NB4 (cell line): ENCODE results near the gene CAMK2D.

Experiments used
- DNase-seq: peaks from one replicate; pipeline ENCODE4 v3.0.0; 2010; ENCODE audit warnings: low read depth
- H3K4me3 ChIP-seq: one replicate; pipeline ENCODE4 v1.5.1; 2011; ENCODE audit warnings: mild to moderate bottlenecking, low read depth, low read length, moderate library complexity
- CTCF ChIP-seq: IDR thresholded peaks from one replicate; pipeline ENCODE4 v1.5.1; 2012; ENCODE audit warnings: low read depth, low read length
- MAX ChIP-seq: IDR thresholded peaks from 2 replicates; pipeline ENCODE4 v1.6.1; 2011; ENCODE audit warnings: low read depth, low read length
- MYC ChIP-seq: IDR thresholded peaks from 2 replicates; pipeline ENCODE4 v1.6.1; 2011; ENCODE audit warnings: low read depth, low read length
- POLR2A ChIP-seq: IDR thresholded peaks from 2 replicates; pipeline ENCODE4 v1.6.1; 2011; ENCODE audit warnings: mild to moderate bottlenecking; ENCODE audit not compliant: insufficient read length; ENCODE audit errors: extremely low read depth

Gene CAMK2D

GRCh38 chr4:113404841-113405240 is 356.7 kb downstream of the CAMK2D start:
- DNase-seq = no peak
- no peak overlapping the region for H3K4me3 ChIP-seq
- TF ChIP-seq MAX = no peak
- TF ChIP-seq CTCF = no peak
- TF ChIP-seq POLR2A = no peak
- no peak for TF ChIP-seq MYC

- TF ChIP-seq POLR2A (no peak), MAX (no peak), CTCF (no peak)
- DNase-seq = no peak
- H3K4me3 ChIP-seq = no peak overlapping the region
These were observed 357.4 kb downstream of the CAMK2D start for GRCh38 chr4:113404167-113404571.
